ENCODE measurements around the gene AFF1. TPM values are rescaled to one million over a fixed set of nuclear protein-coding genes. Genes with fewer than 3 reads are reported as not detected.

Gene AFF1
- total RNA-seq, 2 experiments from 2014 or later, result 28.7 to 69.7 TPM

- Histone ChIP-seq H2AFZ (ENCODE audit: low read length) (no peak overlapping the region), H4K20me1 (ENCODE audit: insufficient read depth, low read length) (no peaks in the 10 kb centered on the region), H3K36me3 (ENCODE audit: insufficient read depth, low read length) (no peaks in the 10 kb centered on the region), H3K27ac (ENCODE audit: low read depth, low read length, poor library complexity, severe bottlenecking) (no peak overlapping the region), H3K9me2 (ENCODE audit: insufficient read depth, low read length) (no peaks in the 10 kb centered on the region), H3K4me1 (ENCODE audit: insufficient read depth, low read length, poor library complexity, severe bottlenecking) (peaks cover 27% of the 10 kb centered on the region), H3K4me3 (ENCODE audit: low read depth, low read length, poor library complexity, severe bottlenecking) (no peak overlapping the region), H3K9me3 (ENCODE audit: low read length) (no peaks in the 10 kb centered on the region), H3K4me2 (ENCODE audit: low read length) (no peak overlapping the region), H3K79me2 (ENCODE audit: insufficient read depth, low read depth, low read length) (no peaks in the 10 kb centered on the region)
- ChIA-PET POLR2A (interaction anchor here (0.6 kb wide), 2 partner anchors 55 to 175 kb away, joined by 3 to 6 read pairs; no protein-coding TSS in a partner anchor), CTCF (ENCODE audit: unreplicated experiment) (no interaction called here)
- DNase-seq (ENCODE audit: low spot score), result no peak
- TF ChIP-seq EZH2phosphoT487 (IDR thresholded peaks at IDR 0.05; ENCODE audit: borderline replicate concordance, low read depth, low read length), result no peak
- TF ChIP-seq, protein P1, sequence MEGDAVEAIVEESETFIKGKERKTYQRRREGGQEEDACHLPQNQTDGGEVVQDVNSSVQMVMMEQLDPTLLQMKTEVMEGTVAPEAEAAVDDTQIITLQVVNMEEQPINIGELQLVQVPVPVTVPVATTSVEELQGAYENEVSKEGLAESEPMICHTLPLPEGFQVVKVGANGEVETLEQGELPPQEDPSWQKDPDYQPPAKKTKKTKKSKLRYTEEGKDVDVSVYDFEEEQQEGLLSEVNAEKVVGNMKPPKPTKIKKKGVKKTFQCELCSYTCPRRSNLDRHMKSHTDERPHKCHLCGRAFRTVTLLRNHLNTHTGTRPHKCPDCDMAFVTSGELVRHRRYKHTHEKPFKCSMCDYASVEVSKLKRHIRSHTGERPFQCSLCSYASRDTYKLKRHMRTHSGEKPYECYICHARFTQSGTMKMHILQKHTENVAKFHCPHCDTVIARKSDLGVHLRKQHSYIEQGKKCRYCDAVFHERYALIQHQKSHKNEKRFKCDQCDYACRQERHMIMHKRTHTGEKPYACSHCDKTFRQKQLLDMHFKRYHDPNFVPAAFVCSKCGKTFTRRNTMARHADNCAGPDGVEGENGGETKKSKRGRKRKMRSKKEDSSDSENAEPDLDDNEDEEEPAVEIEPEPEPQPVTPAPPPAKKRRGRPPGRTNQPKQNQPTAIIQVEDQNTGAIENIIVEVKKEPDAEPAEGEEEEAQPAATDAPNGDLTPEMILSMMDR (conservative IDR thresholded peaks at IDR 0.05; ENCODE audit: low read length), result no peak
- no TSS peak for BruUV-seq (replicated peaks)
- intact Hi-C loops (cut with micrococcal nuclease; ENCODE audit: unreplicated experiment), result no loop called here
Measured at GRCh38 chr4:86909546-86910295, 25.1 kb upstream of the AFF1 start.

DNA sequence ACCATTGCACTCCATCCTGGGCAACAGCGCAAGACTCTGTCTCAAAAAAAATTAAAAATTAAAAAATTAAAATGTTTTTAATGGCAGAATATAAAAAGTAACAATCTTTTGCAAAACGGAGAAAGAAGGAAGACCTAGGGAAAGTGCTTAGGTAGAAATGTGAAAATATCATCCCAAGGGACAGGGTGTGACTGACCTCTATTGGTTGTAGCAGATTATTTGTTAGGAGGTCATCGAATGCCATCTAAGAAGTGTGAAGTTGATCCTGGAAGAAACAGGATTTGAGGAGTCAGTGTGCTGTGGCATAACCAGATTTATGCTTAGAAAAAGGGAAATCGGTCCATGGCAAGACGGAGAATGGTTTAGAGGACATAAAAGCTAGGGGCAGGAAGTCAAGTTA, 24.4 kb upstream of the AFF1 start:
- Histone ChIP-seq H3K4me1 (ENCODE audit: insufficient read depth, low read length, poor library complexity, severe bottlenecking) (peaks cover 27% of the 10 kb centered on the region), H3K9me3 (ENCODE audit: low read length) (no peaks in the 10 kb centered on the region)
- POLR2A ChIA-PET, result interaction anchor here (0.6 to 1.0 kb wide), 2 partner anchors 10 to 170 kb away, joined by 3 to 4 read pairs; no protein-coding TSS in a partner anchor

More for the DNA sequence above, 24.4 kb upstream of the AFF1 start:
- no peak for DNase-seq (ENCODE audit: low spot score)
- TF ChIP-seq, protein P1 (conservative IDR thresholded peaks at IDR 0.05; ENCODE audit: low read length), result 0 out of 2 replicates have a peak, but pooled peaks have one; percentile 27
- TF ChIP-seq EZH2phosphoT487 (IDR thresholded peaks at IDR 0.05; ENCODE audit: borderline replicate concordance, low read depth, low read length), result no peak
- H3K4me2 ChIP-seq (ENCODE audit: low read length), result no peak overlapping the region; the same call in 1 of the 2 replicates
- CTCF ChIA-PET (ENCODE audit: unreplicated experiment), result no interaction called here
- no peaks in the 10 kb centered on the region for H3K9me2 ChIP-seq (ENCODE audit: insufficient read depth, low read length)
- no peak overlapping the region for H3K27ac ChIP-seq (ENCODE audit: low read depth, low read length, poor library complexity, severe bottlenecking)
- no peaks in the 10 kb centered on the region for H3K36me3 ChIP-seq (ENCODE audit: insufficient read depth, low read length)
- BruUV-seq (replicated peaks), result no TSS peak
- H4K20me1 ChIP-seq (ENCODE audit: insufficient read depth, low read length), result no peaks in the 10 kb centered on the region
- no peak overlapping the region for H3K4me3 ChIP-seq (ENCODE audit: low read depth, low read length, poor library complexity, severe bottlenecking)
- H3K79me2 ChIP-seq (ENCODE audit: insufficient read depth, low read depth, low read length), result no peaks in the 10 kb centered on the region
- H2AFZ ChIP-seq (ENCODE audit: low read length), result no peak overlapping the region
- intact Hi-C loops (cut with micrococcal nuclease; ENCODE audit: unreplicated experiment), result no loop called here
